HG02943 (cell line): ENCODE results near the gene KLHDC1.
A peak's percentile ranks its signal among the peaks of the same experiment; 100 is the strongest.
"Not testable (repeated sequence)": the region's sequence is repeated elsewhere in the genome, so short reads cannot be mapped to it uniquely, and the experiment has no call there.

ENCODE experiments used
- ATAC-seq: cut with Tn5 transposase; IDR thresholded peaks from one replicate; pipeline ENCODE4 v1.9.1; 2021; ENCODE audit warnings: mild to moderate bottlenecking, low read depth, moderate library complexity; ENCODE audit not compliant: unreplicated experiment

Gene KLHDC1

DNA sequence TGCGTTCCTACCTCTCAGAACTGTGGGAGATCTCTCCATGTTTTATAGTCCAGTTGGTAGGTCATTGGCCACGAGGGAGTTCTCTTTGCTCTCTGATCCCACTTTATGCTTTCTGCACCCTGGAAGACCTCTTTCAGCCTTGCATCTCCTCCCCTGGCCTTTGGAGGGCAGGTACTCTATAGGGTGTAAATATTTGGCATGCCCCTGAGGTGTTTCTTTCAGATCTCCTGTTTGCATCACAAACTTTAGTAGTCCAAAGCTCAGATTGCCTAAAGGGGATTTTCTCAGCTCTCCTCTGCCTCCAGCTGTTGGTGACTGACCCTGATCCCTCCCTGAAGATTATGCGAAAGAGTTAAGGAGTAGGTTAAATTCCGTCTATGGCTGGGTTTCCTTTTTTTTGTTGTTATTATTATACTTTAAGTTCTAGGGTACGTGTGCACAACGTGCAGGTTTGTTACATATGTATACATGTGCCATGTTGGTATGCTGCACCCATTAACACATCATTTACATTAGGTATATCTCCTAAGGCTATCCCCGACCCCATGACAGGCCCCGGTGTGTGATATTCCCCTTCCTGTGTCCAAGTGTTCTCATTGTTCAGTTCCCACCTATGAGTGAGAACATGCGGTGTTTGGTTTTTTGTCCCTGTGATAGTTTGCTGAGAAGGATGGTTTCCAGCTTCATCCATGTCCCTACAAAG lies 29.0 kb downstream of the KLHDC1 start:
- ATAC-seq: not testable (repeated sequence)

DNA sequence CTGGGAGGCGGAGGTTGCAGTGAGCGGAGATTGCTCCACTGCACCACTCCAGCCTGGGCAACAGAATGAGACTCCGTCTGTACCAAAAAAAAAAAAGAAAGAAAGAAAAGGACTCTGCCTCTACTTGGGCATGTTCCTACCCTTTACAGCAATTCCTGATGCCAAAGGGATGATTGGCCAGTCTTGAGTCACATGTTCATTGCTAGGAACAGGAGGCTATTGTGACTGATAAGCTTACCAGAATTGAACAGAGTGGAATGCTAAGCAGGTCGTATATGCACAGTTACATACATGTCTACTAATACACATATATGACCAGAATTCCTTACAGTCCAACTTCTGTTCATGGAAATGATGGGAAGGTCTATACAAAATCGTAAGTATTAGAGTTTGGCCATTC lies 34.3 kb downstream of the KLHDC1 start:
- ATAC-seq: no peak

- ATAC-seq: no peak
Observed at GRCh38 chr14:49732896-49733295, 40.0 kb downstream of the KLHDC1 start.

DNA sequence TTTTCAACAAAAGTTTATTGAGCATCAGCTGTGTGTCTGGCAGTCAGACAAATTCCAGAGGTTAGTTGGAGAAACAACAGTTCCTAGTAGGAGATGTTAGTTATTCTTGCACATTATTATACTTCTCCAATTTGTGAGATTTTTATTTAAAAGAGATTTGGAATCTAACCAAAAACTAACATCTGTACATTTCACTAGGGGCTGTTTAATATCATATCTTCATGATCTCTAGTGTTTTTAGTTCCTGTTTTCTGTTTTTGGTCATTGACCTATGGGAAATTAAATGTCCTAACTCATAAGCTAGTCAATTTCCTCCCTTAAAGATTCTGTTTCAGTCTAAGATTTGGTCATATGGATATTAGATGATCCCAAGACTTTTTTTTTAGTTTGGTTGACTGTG lies 40.9 kb downstream of the KLHDC1 start:
- ATAC-seq: no peak

DNA sequence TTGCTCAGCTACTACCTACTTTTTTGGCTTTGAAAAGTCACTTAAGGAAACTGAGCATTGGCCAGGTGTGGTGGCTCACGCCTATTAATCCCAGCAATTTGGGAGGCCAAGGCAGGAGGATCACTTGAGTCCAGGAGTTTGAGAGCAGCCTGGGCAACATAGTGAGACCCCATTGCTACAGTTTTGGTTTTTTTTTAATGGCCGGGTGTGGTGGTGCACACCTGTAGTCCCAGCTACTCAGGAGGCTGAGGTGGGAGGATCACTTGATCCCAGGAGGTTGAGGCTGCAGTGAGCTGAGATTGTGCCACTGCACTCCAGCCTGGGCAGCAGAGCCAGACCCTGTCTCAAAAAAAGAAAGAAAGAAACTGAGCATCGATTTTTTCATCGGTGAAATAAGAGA lies 42.7 kb downstream of the KLHDC1 start:
- ATAC-seq: not testable (repeated sequence)

DNA sequence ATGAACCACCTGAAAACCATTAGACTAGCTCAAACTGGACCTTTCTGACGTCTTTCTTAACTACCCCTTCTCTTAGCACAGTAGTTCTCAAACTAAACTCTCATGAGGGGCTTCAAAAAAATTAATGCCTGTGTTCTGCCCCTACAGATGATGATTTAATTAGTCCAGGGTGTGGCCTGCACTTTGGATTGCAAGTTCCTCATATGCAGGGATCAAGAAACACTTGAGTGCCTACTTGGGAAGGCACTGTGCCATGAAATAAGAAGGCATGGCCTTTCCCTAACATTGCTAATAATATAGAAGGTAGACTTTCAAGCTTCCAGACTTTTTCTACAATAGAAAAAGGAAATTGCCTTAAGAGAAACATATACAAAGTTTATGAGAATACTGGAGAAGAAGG lies 52.3 kb downstream of the KLHDC1 start:
- ATAC-seq: no peak

DNA sequence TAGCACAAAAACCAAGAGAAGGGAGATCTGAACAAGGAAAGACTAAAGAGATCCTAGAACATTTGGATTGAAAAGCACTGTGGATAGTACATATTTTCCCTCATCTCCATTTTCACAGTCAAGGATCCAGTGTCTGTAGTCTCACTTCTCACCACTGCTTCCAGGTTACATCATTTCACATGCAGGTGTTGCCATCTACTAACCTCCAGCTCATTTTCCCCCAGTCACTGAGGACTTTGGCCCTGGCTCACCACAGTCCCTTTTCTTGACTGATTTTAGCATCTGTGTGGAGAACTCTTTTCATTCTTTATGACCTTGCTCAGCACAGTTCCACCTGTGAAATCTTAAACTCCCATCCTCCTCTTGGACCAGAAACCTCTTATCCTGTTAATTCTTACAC lies 53.6 kb downstream of the KLHDC1 start:
- ATAC-seq: not testable (repeated sequence)

DNA sequence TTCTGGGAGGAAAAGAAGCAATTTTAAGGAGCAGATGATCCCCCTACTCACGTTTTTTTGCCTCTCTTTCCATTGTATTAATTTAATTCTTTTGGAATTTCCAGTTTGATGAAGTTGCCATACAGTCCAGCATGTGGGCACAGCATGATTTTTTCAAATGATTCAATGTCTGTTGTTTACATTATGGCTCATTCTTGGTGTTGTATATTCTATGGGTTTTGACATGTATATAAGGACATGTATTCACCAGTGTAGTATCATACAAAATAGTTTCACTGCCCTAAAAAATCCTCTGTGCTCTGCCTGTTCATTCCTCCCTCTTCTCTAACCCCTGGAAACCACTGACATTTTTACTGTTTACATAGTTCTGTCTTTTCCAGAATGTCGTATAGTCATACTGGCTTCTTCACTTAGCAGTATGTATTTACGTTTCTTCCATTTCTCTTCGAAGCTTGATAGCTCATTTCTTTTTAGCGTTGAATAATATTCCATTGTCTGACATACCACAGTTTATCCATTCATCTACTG lies 61.7 kb downstream of the KLHDC1 start:
- no peak for ATAC-seq

GRCh38 chr14:49755378-49755777 lies 62.5 kb downstream of the KLHDC1 start:
- no peak for ATAC-seq

DNA sequence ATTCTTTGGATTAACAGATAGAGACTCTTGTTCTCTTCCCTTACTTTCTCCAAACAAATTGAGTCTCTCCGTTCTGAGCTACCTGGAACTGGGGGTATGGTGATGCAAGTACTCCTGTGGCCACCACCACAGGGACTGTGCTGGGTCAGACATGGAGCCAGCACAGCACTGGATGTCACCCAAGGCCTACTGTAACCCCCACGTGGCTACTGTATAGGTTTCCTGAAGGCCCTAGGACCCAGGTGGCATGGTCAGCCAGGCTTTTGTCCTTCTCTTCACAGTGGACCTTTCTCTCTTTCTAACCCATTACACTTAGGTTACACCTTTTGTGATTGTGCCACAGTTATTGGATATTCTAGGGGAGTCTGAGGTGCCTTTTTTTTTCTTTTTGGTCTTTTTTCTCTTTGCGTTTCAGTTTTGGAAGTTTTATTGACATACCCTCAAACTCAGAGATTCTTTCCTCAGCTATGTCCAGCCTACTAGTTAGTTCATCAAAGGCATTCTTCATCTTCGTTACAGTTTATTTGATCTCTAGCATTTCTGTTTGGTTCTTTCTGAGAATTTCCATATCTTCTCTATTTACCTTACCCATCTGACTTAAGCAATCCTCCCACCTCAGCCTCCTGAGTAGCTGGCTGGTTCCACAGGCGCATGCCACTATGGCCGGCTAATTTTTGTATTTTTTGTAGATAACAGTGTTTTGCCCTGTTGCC lies 69.1 kb downstream of the KLHDC1 start:
- ATAC-seq: no peak

DNA sequence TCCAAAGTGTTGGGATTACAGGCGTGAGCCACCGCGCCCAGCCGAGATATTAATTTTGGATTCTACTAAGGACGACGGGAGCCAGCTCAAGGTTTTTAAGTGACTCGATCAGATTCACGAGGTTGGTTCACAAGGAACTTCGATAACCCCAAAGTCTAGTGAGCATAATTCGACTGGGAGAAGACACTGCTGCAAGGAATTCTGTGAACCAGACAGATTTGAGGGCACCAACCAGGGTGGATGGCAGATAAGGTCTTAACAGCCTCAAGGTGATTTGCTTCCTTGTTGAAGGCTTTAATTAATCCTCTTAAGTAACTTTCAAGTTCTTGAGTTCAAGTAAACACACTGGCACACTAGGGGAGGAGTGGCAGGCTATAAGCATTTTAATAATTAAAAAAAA lies 73.9 kb downstream of the KLHDC1 start:
- ATAC-seq: no peak

- no peak for ATAC-seq
Observed at GRCh38 chr14:49767270-49767570, 74.3 kb downstream of the KLHDC1 start.

DNA sequence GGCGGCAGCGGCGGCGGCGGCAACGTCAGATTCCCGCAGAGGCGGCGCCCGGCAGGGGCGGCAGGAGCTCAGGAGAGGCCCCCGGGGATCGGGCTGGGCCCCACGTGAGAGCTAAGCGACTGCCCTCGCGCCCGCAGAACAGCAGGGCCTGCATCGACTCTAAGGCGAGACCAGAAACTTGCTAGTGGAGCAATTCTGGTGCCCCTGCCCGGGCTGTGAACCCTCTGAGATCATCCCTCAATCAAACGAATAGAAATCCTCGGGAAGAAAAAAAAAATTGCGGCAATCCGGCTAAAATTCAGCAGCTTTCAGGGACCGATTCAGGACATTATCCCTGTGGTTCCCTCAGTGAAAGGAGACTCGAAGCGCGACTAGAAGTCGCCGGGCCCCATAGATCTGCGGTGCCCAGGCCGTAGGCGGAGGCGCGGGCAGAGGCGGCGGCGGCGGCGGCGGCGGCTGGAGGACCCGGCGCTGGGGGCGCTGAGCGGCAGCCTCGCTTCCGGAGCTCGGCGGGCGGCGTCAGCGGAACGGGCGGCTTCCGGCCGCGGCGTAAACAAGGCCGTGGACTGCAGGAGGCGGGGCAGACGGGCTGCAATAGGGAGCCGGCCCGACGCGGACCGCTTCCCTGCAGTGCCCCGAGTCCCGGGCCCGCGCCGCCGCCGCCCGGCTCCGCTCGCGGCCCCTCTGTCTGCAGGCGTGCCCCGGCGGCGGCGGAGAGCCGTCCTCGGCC lies 74.8 kb downstream of the KLHDC1 start, which contains the start of gene KLHDC2:
TSS of gene KLHDC2 (plus strand) at position 583 of the 730 bp plus-strand sequence. CDS start 316 bp downstream, outside the sequence.
- ATAC-seq: peak; percentile 89

- peak; percentile 35 for ATAC-seq
Observed at GRCh38 chr14:49768301-49769121, 75.6 kb downstream of the KLHDC1 start.

GRCh38 chr14:49769171-49769570 lies 76.3 kb downstream of the KLHDC1 start:
- no peak for ATAC-seq

DNA sequence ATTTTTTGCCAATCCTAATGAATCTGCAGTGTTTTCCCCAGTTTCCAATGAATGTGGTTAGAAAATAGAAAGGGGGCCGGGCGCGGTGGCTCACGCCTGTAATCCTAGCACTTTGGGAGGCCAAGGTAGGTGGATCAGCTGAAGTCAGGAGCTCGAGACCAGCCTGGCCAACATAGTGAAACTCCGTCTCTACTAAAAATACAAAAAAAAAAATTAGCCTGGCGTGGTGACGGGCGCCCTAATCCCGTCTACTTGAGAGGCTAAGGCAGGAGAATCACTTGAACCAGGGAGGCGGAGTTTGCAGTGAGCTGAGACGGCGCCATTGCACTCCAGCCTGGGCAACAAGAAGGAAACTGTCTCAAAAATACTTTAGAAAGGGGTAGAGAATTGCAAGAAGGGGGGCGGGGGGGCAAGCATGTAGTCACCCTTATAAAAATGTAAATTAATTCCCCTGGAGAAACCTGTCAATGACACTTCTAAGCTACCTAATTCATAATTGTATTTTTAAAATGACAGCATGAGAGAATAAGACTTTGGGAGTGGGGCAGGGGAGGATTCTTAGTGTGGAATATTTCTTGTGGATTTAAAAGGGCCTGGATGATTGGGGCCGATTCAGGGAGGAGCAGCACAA lies 76.8 kb downstream of the KLHDC1 start:
- no peak for ATAC-seq

DNA sequence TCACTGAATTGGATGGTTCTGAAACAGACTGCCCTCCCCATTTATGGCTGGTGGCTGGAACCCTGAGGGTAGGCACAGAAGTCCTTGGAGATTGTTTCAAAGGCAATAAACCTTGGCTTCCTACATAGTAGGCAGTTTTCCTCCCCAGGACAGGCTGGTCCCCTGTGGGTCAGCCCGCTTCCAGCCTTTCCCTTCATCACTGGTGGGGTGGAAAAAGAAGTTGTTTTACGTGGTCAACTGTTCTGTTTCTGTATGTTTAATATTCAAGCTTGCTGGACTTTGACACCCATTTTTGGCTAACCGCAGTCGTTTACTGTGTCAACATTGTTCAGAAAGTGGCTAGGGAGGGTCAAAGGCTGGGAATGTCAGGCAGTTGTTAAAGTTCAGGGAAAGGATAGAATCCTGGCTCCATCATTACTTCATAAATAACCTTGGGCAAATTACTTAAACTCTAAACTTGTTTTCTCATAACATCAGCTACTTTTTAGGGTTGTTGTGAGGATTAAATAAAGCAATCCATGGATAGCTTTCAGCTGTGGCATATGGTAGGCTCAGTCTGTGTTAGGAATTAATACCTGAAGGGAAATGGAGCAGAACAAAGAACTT lies 77.4 kb downstream of the KLHDC1 start:
- no peak for ATAC-seq

DNA sequence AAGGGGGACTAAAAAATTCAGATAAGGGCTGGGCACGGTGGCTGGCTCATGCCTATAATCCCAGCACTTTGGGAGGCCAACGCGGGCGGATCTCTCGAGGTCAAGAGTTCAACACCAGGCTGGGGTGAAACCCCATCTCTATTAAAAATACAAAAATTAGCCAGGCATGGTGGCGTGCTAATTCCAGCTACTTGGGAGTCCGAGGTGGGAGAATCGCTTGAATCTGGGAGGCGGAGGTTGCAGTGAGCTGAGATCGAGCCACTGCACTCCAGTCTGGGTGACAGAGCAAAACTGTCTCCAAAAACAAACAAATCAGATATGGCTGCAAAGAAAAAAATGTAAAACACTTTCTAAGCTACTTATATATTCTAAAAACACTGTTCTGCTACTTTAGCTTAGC lies 78.8 kb downstream of the KLHDC1 start:
- not testable (repeated sequence) for ATAC-seq

DNA sequence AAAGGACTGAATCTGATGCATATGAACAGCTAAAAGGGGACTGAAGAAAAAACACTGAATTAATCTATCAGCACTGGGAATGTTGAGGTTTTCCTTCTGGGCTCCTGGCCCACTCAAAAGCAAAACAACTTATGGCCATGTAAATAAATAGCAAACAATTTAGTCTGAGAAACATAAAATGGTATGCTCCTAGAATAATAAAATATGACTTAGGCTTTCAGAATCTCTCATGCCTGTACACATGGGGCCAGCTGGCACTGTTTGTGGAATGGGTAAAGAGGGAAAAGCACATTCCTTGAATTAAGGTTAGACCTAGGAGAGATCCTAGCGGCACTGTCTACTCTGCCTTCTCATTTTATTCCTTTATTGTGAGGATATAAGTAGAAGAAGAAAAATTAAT lies 81.2 kb downstream of the KLHDC1 start:
- ATAC-seq: no peak

GRCh38 chr14:49778421-49778820 lies 85.5 kb downstream of the KLHDC1 start:
- ATAC-seq: no peak
